Osteoblast (primary cell): ENCODE measurements around the gene ACOT8. TPM values are rescaled to one million over a fixed set of nuclear protein-coding genes. Genes with fewer than 3 reads are reported as not detected.
"Not testable (repeated sequence)": the region's sequence is repeated elsewhere in the genome, so short reads cannot be mapped to it uniquely, and the experiment has no call there.

Experiments used
- DNase-seq: peaks from one replicate; pipeline ENCODE4 v3.0.0; 2011; ENCODE audit warnings: low spot score, mixed read lengths; ENCODE audit not compliant: insufficient read length; ENCODE audit errors: missing footprints
- H2AFZ ChIP-seq: 2 replicates; pipeline ENCODE4 v1.6.0; 2011; ENCODE audit warnings: mild to moderate bottlenecking, low read length
- H3K27ac ChIP-seq: 2 replicates; pipeline ENCODE4 v1.5.1; 2011; ENCODE audit warnings: mild to moderate bottlenecking, low read depth, low read length, moderate library complexity
- H3K27me3 ChIP-seq: 2 replicates; pipeline ENCODE4 v1.6.0; 2012; ENCODE audit warnings: mild to moderate bottlenecking, control low read depth, inconsistent platforms, low read length, moderate library complexity; ENCODE audit not compliant: insufficient read depth
- H3K36me3 ChIP-seq: 2 replicates; pipeline ENCODE4 v1.5.1; 2011; ENCODE audit warnings: mild to moderate bottlenecking, low read length, control low read depth, moderate library complexity; ENCODE audit not compliant: insufficient read depth
- H3K4me1 ChIP-seq: 2 replicates; pipeline ENCODE4 v1.5.1; 2011; ENCODE audit warnings: mild to moderate bottlenecking, low read length, control low read depth, moderate library complexity; ENCODE audit not compliant: insufficient read depth
- H3K4me2 ChIP-seq: 2 replicates; pipeline ENCODE4 v1.6.0; 2011; ENCODE audit warnings: mild to moderate bottlenecking, low read length; ENCODE audit not compliant: insufficient read depth
- H3K4me3 ChIP-seq: fragments of 200-600 bp; sonication (generic); 3 replicates; pipeline ENCODE4 v1.5.1; 2012; ENCODE audit warnings: mild to moderate bottlenecking, low read length, inconsistent platforms; ENCODE audit not compliant: insufficient read depth
- H3K79me2 ChIP-seq: 2 replicates; pipeline ENCODE4 v1.6.0; 2012; ENCODE audit warnings: mild to moderate bottlenecking, low read length, control low read depth, inconsistent platforms; ENCODE audit not compliant: insufficient read depth
- H3K9me3 ChIP-seq: 2 replicates; pipeline ENCODE4 v1.5.1; 2011; ENCODE audit warnings: low read depth, low read length, control low read depth
- H4K20me1 ChIP-seq: 2 replicates; pipeline ENCODE4 v1.6.0; 2012; ENCODE audit warnings: mild to moderate bottlenecking, low read length, control low read depth; ENCODE audit not compliant: insufficient read depth
- total RNA-seq: library from RNA; depleted of rRNA; stranded (reverse); fragments of >200 nt; gene quantifications from 2 replicates; pipeline ENCODE4 v1.2.3, GENCODE V29; 2012
- TF ChIP-seq, protein P1 (sequence below): IDR thresholded peaks from 2 replicates; pipeline ENCODE4 v1.5.1; 2011; ENCODE audit warnings: mild to moderate bottlenecking, low read depth, low read length, moderate library complexity; ENCODE audit errors: extremely low read depth

The ACOT8 gene
- total RNA-seq, 1 donor = 31.8 TPM

DNA sequence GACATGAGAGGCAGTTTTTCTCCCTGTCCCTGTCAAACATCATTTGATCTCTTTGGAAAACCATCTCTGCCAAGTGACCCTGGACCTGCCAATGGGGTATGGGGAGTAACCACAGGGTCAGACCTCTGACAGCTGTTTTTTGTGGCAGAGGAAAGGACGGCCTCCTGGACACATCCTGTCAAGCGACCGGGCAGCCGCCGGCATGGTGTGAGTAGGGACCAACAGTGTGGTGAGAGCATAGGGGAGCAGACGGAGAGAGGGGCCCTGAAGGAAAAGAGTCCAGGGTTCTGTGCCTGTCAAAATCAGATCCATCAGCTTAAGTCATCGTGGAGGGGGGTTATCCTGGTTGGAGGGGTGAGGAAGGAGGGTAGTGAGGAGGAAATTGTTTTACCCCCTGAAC lies 55.3 kb downstream of the ACOT8 start:
- TF ChIP-seq, protein P1, sequence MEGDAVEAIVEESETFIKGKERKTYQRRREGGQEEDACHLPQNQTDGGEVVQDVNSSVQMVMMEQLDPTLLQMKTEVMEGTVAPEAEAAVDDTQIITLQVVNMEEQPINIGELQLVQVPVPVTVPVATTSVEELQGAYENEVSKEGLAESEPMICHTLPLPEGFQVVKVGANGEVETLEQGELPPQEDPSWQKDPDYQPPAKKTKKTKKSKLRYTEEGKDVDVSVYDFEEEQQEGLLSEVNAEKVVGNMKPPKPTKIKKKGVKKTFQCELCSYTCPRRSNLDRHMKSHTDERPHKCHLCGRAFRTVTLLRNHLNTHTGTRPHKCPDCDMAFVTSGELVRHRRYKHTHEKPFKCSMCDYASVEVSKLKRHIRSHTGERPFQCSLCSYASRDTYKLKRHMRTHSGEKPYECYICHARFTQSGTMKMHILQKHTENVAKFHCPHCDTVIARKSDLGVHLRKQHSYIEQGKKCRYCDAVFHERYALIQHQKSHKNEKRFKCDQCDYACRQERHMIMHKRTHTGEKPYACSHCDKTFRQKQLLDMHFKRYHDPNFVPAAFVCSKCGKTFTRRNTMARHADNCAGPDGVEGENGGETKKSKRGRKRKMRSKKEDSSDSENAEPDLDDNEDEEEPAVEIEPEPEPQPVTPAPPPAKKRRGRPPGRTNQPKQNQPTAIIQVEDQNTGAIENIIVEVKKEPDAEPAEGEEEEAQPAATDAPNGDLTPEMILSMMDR = no peak
- Histone ChIP-seq H3K36me3 (peaks cover 58% of the 10 kb centered on the region), H3K4me1 (no peaks in the 10 kb centered on the region), H4K20me1 (no peaks in the 10 kb centered on the region), H3K4me3 (no peak overlapping the region), H3K4me2 (no peak overlapping the region), H3K9me3 (no peaks in the 10 kb centered on the region), H3K79me2 (no peaks in the 10 kb centered on the region), H3K27me3 (no peaks in the 10 kb centered on the region), H3K27ac (no peak overlapping the region), H2AFZ (no peak overlapping the region)
- DNase-seq = peak; percentile 27

DNA sequence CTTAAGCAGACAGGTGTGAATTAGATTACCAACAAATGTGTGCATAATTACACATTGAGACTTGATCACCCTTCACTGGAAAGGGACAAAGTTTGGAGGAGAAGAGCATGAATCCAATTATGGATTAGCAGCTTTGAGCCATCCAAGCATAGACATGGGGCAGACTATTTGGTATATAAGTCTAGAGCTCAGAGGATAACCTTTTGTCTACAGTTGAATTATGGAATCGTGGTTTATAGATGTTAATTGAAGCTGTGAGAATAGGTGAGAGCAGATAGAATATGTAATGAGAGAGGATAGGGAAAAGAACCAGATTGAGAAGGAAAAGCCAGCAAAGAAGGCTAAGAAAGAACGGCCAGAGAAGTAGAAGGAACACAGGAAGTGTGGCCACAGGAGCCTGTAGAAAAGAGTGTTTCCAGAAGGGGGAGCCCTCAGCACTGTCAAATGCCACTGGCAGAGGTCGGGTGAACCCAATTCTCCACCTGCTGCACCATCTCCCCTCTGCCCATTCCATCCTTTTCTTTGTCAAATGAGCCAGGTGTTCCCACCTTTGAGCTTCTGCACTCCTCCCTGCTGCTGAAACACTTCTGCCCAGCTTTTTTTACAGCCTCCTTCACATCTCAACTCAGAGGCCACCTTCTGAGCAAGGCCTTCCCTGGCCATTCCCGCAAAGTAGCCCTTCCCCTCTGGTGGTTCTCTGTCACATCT lies 58.1 kb downstream of the ACOT8 start:
- H3K4me1 ChIP-seq = no peaks in the 10 kb centered on the region
- no peak overlapping the region for H2AFZ ChIP-seq
- no peaks in the 10 kb centered on the region for H3K27me3 ChIP-seq
- DNase-seq = peak; percentile 90
- no peaks in the 10 kb centered on the region for H4K20me1 ChIP-seq
- H3K4me2 ChIP-seq = no peak overlapping the region
- no peak overlapping the region for H3K4me3 ChIP-seq
- no peaks in the 10 kb centered on the region for H3K79me2 ChIP-seq
- H3K9me3 ChIP-seq = no peaks in the 10 kb centered on the region
- peaks cover 60% of the 10 kb centered on the region for H3K36me3 ChIP-seq
- TF ChIP-seq, protein P1 = peak; percentile 80
- no peak overlapping the region for H3K27ac ChIP-seq

DNA sequence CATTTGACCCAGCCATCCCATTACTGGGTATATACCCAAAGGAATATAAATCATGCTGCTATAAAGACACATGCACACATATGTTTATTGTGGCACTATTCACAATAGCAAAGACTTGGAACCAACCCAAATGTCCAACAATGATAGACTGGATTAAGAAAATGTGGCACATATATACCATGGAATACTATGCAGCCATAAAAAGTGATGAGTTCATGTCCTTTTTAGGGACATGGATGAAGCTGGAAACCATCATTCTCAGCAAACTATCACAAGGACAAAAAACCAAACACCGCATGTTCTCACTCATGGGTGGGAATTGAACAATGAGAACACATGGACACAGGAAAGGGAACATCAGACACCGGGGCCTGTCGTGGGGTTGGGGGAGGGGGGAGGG lies 59.2 kb downstream of the ACOT8 start:
- H3K9me3 ChIP-seq, DNase-seq, H2AFZ ChIP-seq, H3K27ac ChIP-seq, H3K27me3 ChIP-seq, H3K79me2 ChIP-seq, H3K4me3 ChIP-seq, H4K20me1 ChIP-seq, H3K4me2 ChIP-seq, H3K4me1 ChIP-seq: not testable (repeated sequence)
- peaks cover 53% of the 10 kb centered on the region for H3K36me3 ChIP-seq

DNA sequence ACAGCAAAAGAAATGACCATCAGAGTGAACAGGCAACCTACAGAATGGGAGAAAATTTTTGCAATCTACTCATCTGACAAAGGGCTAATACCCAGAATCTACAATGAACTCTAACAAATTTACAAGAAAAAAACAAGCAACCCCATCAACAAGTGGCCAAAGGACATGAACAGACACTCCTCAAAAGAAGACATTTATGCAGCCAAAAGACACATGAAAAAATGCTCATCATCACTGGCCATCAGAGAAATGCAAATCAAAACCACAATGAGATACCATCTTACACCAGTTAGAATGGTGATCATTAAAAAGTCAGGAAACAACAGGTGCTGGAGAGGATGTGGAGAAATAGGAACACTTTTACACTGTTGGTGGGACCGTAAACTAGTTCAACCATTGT lies 59.7 kb downstream of the ACOT8 start:
- H3K4me3 ChIP-seq, H4K20me1 ChIP-seq, H3K9me3 ChIP-seq, H3K4me1 ChIP-seq, H3K4me2 ChIP-seq, H3K79me2 ChIP-seq, H3K27ac ChIP-seq, H2AFZ ChIP-seq, H3K27me3 ChIP-seq, DNase-seq: not testable (repeated sequence)
- peaks cover 49% of the 10 kb centered on the region for H3K36me3 ChIP-seq

DNA sequence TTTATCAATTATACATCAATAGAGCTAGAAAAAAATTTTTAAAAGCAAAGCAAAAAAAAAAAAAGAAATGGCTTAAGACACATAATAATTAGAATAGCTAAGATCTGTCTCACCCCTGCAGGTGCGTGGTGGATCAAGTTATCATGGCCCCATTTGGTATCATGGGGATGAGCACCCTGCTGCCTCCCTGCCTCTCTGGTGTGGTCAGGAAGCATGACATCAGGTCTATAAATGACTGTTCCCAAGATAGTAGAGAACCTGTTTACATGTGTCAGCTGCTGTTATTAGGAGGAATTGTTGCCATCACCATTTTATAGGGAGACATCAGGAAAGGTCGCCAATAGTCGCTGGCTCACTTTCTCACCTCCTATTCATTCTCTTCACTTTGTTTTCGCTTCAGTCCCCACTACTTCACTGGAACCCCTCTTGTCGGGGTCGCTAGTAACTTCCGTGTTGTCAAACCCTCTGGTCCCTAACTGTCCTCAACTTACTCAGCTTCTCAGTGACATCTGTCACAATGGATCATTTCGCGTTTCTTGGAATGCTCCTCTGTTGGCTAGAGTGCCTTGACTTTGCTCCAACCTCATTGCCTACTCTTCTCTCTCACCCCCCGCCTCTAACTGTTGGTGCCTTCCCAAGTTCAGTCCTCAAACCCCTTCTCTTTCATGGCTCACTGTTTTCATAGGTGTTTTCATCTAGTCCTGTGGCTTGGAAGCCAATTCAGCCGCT lies 60.7 kb downstream of the ACOT8 start:
- Histone ChIP-seq H3K9me3 (no peaks in the 10 kb centered on the region), H4K20me1 (no peaks in the 10 kb centered on the region), H3K79me2 (peaks cover 16% of the 10 kb centered on the region), H3K4me2 (no peak overlapping the region), H2AFZ (no peak overlapping the region), H3K27ac (no peak overlapping the region), H3K27me3 (no peaks in the 10 kb centered on the region), H3K4me3 (no peak overlapping the region), H3K36me3 (peaks cover 39% of the 10 kb centered on the region), H3K4me1 (peaks cover 9% of the 10 kb centered on the region)
- DNase-seq = no peak
- TF ChIP-seq, protein P1 = no peak
